ENCODE data around the gene NRARP. TPM values are rescaled to one million over a fixed set of nuclear protein-coding genes. Genes with fewer than 3 reads are reported as not detected.

Gene NRARP
- total RNA-seq, 1 experiment from 2014 or later, result 23.8 TPM

DNA sequence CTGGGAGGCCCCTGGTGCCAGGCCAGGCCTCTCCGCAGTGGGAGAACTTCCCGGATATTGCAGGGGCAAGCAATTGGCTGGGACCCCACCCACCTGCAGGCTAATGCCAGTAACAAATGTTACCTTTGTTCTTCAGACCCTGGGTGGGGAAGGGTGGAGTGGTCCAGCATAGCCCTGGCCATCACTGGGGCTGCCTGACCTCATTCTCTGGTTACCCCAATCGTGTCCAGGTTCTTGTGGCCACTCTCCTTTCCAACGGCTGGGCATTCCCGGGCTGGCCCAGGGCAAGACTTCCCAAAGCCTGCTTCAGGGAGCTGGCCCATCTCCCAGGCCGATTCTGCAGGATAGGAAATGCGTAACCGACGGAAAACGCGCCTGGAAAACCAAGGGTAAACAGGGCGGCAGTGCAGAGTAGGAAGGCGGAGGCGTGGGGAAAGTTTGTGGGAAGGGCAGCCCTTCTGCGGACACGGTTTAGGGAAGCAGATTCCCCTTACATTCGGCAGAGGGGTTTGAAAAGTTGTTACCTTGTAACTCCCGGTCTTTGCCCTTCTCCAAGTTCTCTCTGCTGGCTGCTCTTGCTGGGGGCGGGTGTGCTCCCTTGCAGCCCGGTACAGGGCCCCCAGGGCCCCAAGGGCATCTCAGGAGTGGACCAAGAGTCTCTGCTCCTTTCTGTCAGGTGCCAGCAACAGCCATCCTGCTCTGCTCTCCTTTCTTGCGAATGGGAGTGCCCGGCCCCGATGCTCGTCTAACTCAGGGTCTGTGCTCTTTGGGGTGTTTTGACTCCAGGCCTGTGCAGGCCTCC is 3.5 kb downstream of the NRARP start:
- Histone ChIP-seq H4K20me1 (ENCODE audit: control insufficient read depth, insufficient read depth, insufficient read length) (no peaks in the 10 kb centered on the region), H3K14ac (ENCODE audit: insufficient read depth, low read length) (no peak overlapping the region), H3K23ac (ENCODE audit: insufficient read length, low read depth, low read length) (no peak overlapping the region), H3K27ac (ENCODE audit: insufficient read length, low read depth, low read length) (no peak overlapping the region), H2AFZ (ENCODE audit: low read length) (no peak overlapping the region), H3K79me2 (ENCODE audit: insufficient read depth, low read length) (no peaks in the 10 kb centered on the region), H3K4me2 (ENCODE audit: insufficient read depth, insufficient read length, low read length) (peak overlapping the region; percentile 31), H3K4ac (ENCODE audit: low read depth, low read length) (no peak overlapping the region), H3T11ph (ENCODE audit: low read length) (no peak overlapping the region), H4K91ac (ENCODE audit: insufficient read length, low read depth, low read length) (no peak overlapping the region), H3K56ac (ENCODE audit: insufficient read length, low read depth, low read length) (no peak overlapping the region), H3K27me3 (ENCODE audit: insufficient read depth, low read length) (peaks cover 5% of the 10 kb centered on the region; the same call in 1 of the 2 replicates), H3K79me1 (ENCODE audit: insufficient read depth, low read depth, low read length, poor library complexity, severe bottlenecking) (no peaks in the 10 kb centered on the region), H3K9me3 (ENCODE audit: control insufficient read depth, low read depth, low read length) (no peaks in the 10 kb centered on the region), H2BK5ac (ENCODE audit: insufficient read length, low read length) (no peak overlapping the region), H2AK5ac (ENCODE audit: insufficient read length, low read length) (no peak overlapping the region), H4K8ac (replicated peaks; ENCODE audit: insufficient read length, low read depth, low read length) (no peak overlapping the region), H2BK12ac (ENCODE audit: insufficient read length, low read depth, low read length) (no peak overlapping the region), H2BK15ac (ENCODE audit: low read depth, low read length) (no peak overlapping the region), H2BK120ac (ENCODE audit: low read depth, low read length, poor library complexity, severe bottlenecking) (no peak overlapping the region), H3K18ac (ENCODE audit: insufficient read length, low read depth, low read length) (no peak overlapping the region), H3K4me1 (ENCODE audit: insufficient read depth, low read length) (peaks cover 5% of the 10 kb centered on the region; the same call in 1 of the 2 replicates), H2BK20ac (ENCODE audit: low read depth, low read length, poor library complexity, severe bottlenecking) (no peak overlapping the region), H3K9ac (ENCODE audit: extremely low read depth, insufficient read length, low read length) (no peak overlapping the region), H3K23me2 (ENCODE audit: insufficient read length, low read depth, low read length, poor library complexity, severe bottlenecking) (peaks cover 7% of the 10 kb centered on the region), H4K5ac (ENCODE audit: insufficient read length, low read depth, low read length) (no peak overlapping the region)
- TF ChIP-seq, protein P1, sequence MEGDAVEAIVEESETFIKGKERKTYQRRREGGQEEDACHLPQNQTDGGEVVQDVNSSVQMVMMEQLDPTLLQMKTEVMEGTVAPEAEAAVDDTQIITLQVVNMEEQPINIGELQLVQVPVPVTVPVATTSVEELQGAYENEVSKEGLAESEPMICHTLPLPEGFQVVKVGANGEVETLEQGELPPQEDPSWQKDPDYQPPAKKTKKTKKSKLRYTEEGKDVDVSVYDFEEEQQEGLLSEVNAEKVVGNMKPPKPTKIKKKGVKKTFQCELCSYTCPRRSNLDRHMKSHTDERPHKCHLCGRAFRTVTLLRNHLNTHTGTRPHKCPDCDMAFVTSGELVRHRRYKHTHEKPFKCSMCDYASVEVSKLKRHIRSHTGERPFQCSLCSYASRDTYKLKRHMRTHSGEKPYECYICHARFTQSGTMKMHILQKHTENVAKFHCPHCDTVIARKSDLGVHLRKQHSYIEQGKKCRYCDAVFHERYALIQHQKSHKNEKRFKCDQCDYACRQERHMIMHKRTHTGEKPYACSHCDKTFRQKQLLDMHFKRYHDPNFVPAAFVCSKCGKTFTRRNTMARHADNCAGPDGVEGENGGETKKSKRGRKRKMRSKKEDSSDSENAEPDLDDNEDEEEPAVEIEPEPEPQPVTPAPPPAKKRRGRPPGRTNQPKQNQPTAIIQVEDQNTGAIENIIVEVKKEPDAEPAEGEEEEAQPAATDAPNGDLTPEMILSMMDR (conservative IDR thresholded peaks at IDR 0.05), result no peak
- peak; percentile 54 for DNase-seq
- Mint-ChIP-seq H3K27me3 (ENCODE audit: low read depth) (peaks cover 52% of the 10 kb centered on the region), H3K9me3 (peaks cover 3 to 9% of the 10 kb centered on the region in 2 experiments), H3K4me3 (peak overlapping the region; percentile 42 to 99; a peak in 4 of 5 replicates), H3K27ac (peak overlapping the region in 1 of 3 experiments; percentile 63; a peak in 1 of 7 replicates), H3K4me1 (peaks cover 36 to 44% of the 10 kb centered on the region in 2 experiments), H3K36me3 (ENCODE audit: insufficient read depth in 1 of 3, low read depth in 3 of 3) (peaks cover 0 to 5% (median 3%) of the 10 kb centered on the region in 3 experiments; a peak in 4 of 7 replicates)
- no CpG with 5 or more reads among the region's 24 CpGs for WGBS (ENCODE audit: extremely low coverage, insufficient read length, low lambda C conversion rate)
